ENCODE results near the gene CD79B.
"Not testable (repeated sequence)": the region's sequence is repeated elsewhere in the genome, so short reads cannot be mapped to it uniquely, and the experiment has no call there.

Gene CD79B

GRCh38 chr17:63909586-63909985 lies 22.5 kb downstream of the CD79B start:
- not testable (repeated sequence) for DNase-seq (ENCODE audit: low read depth)

- DNase-seq (ENCODE audit: low read depth): not testable (repeated sequence)
These were observed 24.9 kb downstream of the CD79B start for GRCh38 chr17:63907161-63907778.

- DNase-seq (ENCODE audit: low read depth): not testable (repeated sequence)
These were observed 27.3 kb downstream of the CD79B start for GRCh38 chr17:63904796-63905195.

- DNase-seq (ENCODE audit: low read depth): not testable (repeated sequence)
These were observed 28.3 kb downstream of the CD79B start for GRCh38 chr17:63903787-63904201.

GRCh38 chr17:63901971-63902370 lies 30.2 kb downstream of the CD79B start:
- not testable (repeated sequence) for DNase-seq (ENCODE audit: low read depth)

- DNase-seq (ENCODE audit: low read depth): not testable (repeated sequence)
These were observed 33.0 kb downstream of the CD79B start for GRCh38 chr17:63898899-63899798.

- DNase-seq (ENCODE audit: low read depth): not testable (repeated sequence)
These were observed 35.4 kb downstream of the CD79B start, which contains the start of gene CSH1 for GRCh38 chr17:63896524-63897354. Gene CSH1 (minus strand): TSS chr17:63896574. CDS start chr17:63896511, 63 bp downstream.

- not testable (repeated sequence) for DNase-seq (ENCODE audit: low read depth)
These were observed 37.3 kb downstream of the CD79B start for GRCh38 chr17:63894821-63895220.

- not testable (repeated sequence) for DNase-seq (ENCODE audit: low read depth)
These were observed 38.1 kb downstream of the CD79B start for GRCh38 chr17:63894021-63894420.

- not testable (repeated sequence) for DNase-seq (ENCODE audit: low read depth)
These were observed 39.7 kb downstream of the CD79B start for GRCh38 chr17:63892316-63893037.

GRCh38 chr17:63889026-63889848 lies 42.9 kb downstream of the CD79B start:
- DNase-seq (ENCODE audit: low read depth): not testable (repeated sequence)

- not testable (repeated sequence) for DNase-seq (ENCODE audit: low read depth)
These were observed 47.0 kb downstream of the CD79B start for GRCh38 chr17:63885119-63885518.

- DNase-seq (ENCODE audit: low read depth): not testable (repeated sequence)
These were observed 49.5 kb downstream of the CD79B start for GRCh38 chr17:63882626-63883126.

- peak; percentile 26 for DNase-seq (ENCODE audit: low read depth)
These were observed 50.1 kb downstream of the CD79B start, which contains the start of gene GH2 for GRCh38 chr17:63881935-63882601. Gene GH2 (minus strand): TSS chr17:63881944. CDS start chr17:63881801, 143 bp downstream.

- DNase-seq (ENCODE audit: low read depth): not testable (repeated sequence)
These were observed 50.8 kb downstream of the CD79B start for GRCh38 chr17:63881337-63881736.

GRCh38 chr17:63880706-63881105 lies 51.4 kb downstream of the CD79B start:
- no peak for DNase-seq (ENCODE audit: low read depth)
